HG03520 (cell line): ENCODE results near the gene API5.
"Not testable (repeated sequence)": the region's sequence is repeated elsewhere in the genome, so short reads cannot be mapped to it uniquely, and the experiment has no call there.

Experiments
- ATAC-seq: cut with Tn5 transposase; IDR thresholded peaks from one replicate; pipeline ENCODE4 v1.9.1; 2021; ENCODE audit warnings: mild to moderate bottlenecking, moderate library complexity; ENCODE audit not compliant: unreplicated experiment

The API5 gene

GRCh38 chr11:43311791-43312607 lies at the start of gene API5:
Gene API5 (plus strand): TSS chr11:43311996. CDS start chr11:43312128, 132 bp downstream.
- ATAC-seq: peak; percentile 98

DNA sequence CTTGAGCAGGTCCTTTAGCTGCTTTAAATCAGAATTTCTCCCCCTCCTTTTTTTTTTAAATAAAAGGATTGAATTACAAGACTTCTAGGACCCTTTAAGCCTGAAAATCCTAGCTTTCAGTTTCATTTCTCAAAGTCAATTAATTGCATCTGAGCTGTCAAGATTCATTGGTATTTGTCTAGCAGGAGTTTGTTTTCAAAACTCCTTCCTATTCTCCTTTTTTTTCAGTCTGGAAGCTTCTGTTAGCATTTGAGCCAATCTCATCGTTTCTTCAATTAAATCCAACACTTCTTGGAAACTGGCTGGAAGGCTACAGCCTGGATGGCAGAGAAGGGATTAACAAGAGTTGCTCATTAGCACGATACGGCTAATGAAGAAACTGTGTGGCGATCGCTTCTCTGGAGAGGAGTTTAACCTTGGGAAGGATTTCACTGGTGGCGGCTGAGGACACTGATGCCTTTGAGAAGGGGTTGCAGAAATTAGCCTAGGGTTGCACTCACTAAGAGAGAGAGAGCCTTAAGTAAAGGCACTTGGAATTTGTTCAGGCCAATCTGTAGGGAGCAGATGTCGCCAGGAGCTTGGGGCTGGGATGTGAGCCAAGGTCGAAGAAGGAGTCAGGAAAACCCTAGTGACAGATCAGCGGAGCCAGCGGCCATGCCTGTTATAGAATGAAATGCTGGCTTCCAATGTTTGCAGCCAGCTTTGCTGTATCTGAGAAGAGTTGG lies 43.8 kb upstream of the API5 start:
- no peak for ATAC-seq

DNA sequence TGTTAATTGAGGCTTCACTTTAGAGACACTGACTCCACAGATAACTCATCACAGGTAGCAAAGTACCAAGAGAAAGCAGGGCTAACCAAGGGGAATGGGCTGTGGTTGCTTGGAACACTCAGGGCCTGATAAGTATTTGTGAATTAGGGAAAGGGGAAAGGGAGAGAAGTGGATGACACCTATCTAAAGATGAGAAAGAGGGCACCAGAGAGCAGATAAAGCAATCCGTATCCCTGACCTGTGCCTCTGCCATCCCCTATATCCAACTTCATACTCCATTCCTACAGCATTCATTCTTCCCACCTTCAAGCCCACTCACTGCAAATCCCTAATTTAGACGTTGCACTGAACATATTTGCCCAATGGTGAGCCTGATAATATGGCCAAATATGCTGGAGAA lies 43.0 kb upstream of the API5 start:
- no peak for ATAC-seq

- ATAC-seq: no peak
Measured at GRCh38 chr11:43269254-43269918, 42.4 kb upstream of the API5 start.

DNA sequence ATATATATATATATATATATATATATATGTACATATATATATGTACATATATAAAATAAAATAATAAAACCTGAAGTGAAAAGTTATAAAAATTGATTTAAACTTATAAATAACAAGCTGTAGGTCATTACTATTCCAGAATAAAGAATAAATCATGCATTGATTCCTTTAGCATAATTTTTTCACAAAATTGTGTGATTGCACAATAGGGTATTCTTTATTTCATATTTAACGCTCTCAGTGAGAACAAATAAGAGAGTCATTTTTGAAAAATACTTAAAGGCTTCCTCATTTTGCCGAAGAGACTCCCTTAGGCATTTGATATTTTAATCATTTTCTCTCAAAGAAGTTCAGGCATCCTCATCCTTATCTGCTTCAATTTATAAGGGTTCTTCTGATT lies 41.3 kb upstream of the API5 start:
- no peak for ATAC-seq

GRCh38 chr11:43278193-43278956 lies 33.4 kb upstream of the API5 start:
- ATAC-seq: no peak

DNA sequence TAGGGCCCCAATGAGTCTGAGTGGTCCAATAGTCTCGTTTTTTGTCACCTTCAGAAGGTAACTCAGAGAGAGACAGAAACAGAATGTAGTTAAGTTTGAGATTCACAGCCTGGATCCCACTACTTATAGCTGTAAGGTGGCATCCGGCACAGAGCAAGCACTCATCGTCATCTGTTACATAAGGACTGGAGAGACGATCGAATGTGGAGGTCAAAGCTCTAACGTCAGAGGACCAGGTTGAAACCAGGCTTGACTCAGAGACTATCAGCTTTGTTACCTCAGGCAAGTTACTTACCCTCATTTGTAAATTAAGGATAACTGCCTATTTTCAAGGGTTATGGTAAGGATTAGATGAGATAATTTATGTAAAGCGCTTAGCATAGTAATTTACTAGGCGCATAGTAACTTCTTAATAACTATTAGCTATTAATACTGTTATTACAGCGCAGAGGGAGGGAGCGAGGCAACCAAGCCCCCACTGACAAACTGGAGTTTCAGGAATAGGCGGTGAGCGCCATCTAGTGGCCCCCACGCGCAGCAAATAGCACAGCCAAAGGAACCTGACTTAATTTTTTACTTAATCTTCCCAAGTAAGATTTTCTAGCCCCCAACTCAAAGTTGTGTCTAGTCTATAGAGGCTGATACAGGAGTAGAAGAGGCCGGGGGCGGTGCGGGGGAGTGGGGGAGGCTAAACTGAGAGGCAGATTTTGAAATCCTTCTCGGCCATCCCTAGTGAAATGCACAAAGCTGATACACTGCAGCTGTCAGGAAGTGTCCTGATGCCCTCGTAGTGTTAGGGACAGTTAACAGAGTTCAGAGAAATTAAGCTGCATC lies 29.0 kb upstream of the API5 start:
- peak; percentile 51 for ATAC-seq

DNA sequence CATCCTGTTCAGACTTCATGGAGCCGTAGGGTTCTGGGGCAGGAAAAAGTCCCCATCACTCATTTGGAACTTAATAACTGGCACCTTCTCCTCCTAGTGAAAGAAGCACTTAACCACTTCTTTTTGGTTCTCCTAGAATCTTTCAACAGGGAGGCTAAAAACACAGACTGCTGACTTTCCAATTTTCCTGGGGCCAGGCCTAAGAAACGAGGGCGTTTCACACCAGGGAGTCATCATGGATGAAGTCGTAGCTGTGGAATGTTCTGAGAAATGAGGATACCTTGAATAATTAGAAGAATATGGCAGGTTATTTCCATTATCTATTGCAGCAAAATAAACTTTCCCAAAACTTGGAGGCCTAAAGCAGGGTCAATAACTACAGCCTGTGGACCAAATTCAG lies 26.0 kb upstream of the API5 start:
- no peak for ATAC-seq

GRCh38 chr11:43289368-43289767 lies 22.4 kb upstream of the API5 start:
- ATAC-seq: no peak

- ATAC-seq: no peak
Measured at GRCh38 chr11:43298397-43298796, 13.4 kb upstream of the API5 start.

GRCh38 chr11:43315966-43316365 lies 4.2 kb downstream of the API5 start:
- no peak for ATAC-seq

DNA sequence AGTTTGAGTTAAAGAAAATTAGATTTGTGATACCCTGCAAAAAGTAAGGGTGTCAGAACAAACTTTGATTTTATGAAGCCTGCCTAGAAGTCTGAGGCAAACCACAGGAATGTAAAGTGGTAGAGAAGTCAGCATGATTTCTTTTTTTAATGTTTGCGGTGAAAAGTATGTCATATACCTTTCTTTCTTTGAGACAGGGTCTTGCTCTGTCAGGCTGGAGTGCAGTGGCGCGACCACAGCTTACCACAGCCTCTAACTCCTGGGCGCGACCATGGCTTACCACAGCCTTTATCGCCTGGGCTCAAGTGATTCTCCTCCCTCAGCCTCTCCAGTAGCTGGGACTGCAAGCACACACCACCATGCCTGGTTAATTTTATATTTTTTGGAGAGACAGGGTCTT lies 4.7 kb downstream of the API5 start:
- ATAC-seq: no peak

DNA sequence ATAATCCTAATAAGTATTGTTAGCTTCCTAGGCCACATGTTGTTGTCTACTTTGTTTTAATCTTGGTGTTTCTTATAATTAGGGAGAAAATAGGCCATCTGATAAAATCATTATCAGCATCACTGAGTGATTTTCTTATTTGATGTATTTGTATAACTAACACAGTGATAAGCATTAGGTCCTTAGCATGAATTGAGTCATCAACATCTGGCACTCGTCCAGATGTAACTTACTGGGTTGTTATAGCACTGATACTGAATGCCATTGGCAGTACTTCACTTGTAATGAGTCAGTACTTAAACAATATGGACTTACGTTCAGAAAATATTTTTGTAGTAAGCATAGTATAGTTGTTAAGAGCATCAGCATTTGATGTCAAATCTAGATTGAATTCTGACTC lies 16.2 kb downstream of the API5 start:
- no peak for ATAC-seq

DNA sequence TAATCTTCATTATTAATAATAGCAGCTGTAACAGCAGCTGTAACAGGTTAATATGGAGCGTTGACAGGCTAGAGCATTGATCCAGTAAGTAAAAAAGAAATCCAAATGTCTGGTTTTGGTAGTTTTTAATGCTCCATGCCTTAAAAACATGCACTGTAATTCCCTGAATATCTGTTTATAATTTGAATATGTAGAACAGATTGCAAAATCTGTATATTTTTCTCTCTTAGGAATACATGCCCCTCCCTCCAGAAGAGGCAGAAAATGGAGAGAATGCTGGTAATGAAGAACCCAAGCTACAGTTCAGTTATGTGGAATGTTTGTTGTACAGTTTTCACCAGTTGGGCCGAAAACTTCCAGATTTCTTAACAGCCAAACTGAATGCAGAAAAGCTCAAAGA lies 16.7 kb downstream of the API5 start:
- ATAC-seq: no peak

DNA sequence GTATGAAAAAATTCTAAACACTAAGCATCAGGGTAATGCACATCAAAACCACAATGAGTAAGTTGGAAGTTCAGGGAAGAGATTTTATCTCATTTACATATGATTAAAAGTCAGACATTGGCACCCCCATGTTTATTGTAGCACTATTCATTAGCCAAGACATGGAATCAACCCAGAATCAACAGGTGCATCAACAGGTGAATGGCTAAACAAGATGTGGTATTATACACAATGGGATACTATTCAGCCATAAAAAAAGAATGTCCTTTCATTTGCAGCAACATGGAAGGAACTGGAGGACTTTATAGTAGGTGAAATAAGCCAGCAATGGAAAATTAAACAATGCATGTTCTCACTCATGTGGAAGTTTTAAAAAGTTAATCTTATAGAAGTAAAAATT lies 29.4 kb downstream of the API5 start:
- ATAC-seq: no peak

DNA sequence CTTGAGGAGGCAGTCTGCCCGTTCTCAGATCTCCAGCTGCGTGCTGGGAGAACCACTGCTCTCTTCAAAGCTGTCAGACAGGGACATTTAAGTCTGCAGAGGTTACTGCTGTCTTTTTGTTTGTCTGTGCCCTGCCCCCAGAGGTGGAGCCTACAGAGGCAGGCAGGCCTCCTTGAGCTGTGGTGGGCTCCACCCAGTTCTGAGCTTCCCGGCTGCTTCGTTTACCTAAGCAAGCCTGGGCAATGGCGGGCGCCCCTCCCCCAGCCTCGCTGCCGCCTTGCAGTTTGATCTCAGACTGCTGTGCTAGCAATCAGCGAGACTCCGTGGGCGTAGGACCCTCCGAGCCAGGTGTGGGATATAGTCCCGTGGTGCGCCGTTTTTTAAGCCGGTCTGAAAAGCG lies 39.6 kb downstream of the API5 start:
- ATAC-seq: not testable (repeated sequence)

- no peak for ATAC-seq
Measured at GRCh38 chr11:43354311-43354710, 42.5 kb downstream of the API5 start.

- ATAC-seq: no peak
Measured at GRCh38 chr11:43356336-43356735, 44.5 kb downstream of the API5 start.

- no peak for ATAC-seq
Measured at GRCh38 chr11:43358279-43358800, 46.5 kb downstream of the API5 start.
